IPS-NIHi7 (cell line): ENCODE data around the gene FAM151A.
A peak's percentile ranks its signal among the peaks of the same experiment; 100 is the strongest.
"Not testable (repeated sequence)": the region's sequence is repeated elsewhere in the genome, so short reads cannot be mapped to it uniquely, and the experiment has no call there.

Experiments
- DNase-seq: peaks from one replicate; pipeline ENCODE4 v3.0.0; 2012; ENCODE audit warnings: mixed read lengths; ENCODE audit errors: extremely low spot score

Gene FAM151A

GRCh38 chr1:54636461-54637446, 13.4 kb upstream of the FAM151A start:
- DNase-seq, result not testable (repeated sequence)

GRCh38 chr1:54635804-54636203, 12.5 kb upstream of the FAM151A start:
- not testable (repeated sequence) for DNase-seq

GRCh38 chr1:54627196-54627595, 3.9 kb upstream of the FAM151A start:
- DNase-seq, result no peak

- no peak for DNase-seq
Measured at GRCh38 chr1:54624466-54625464, 1.4 kb upstream of the FAM151A start.

GRCh38 chr1:54619749-54620148, 3.6 kb downstream of the FAM151A start:
- no peak for DNase-seq

- no peak for DNase-seq
Measured at GRCh38 chr1:54615531-54616279, 7.6 kb downstream of the FAM151A start.

- no peak for DNase-seq
Measured at GRCh38 chr1:54614563-54614962, 8.8 kb downstream of the FAM151A start.

- DNase-seq, result no peak
Measured at GRCh38 chr1:54614024-54614423, 9.3 kb downstream of the FAM151A start.

- no peak for DNase-seq
Measured at GRCh38 chr1:54611621-54612020, 11.7 kb downstream of the FAM151A start.

- no peak for DNase-seq
Measured at GRCh38 chr1:54610601-54611580, 12.4 kb downstream of the FAM151A start.

GRCh38 chr1:54610048-54610447, 13.3 kb downstream of the FAM151A start:
- DNase-seq, result peak; percentile 54

GRCh38 chr1:54609301-54609921, 13.9 kb downstream of the FAM151A start:
- no peak for DNase-seq

GRCh38 chr1:54608566-54609230, 14.6 kb downstream of the FAM151A start:
- DNase-seq, result no peak

- DNase-seq, result no peak
Measured at GRCh38 chr1:54607821-54608565, 15.3 kb downstream of the FAM151A start.

GRCh38 chr1:54606990-54607325, 16.4 kb downstream of the FAM151A start:
- DNase-seq, result no peak

- no peak for DNase-seq
Measured at GRCh38 chr1:54606096-54606989, 17.0 kb downstream of the FAM151A start.

- DNase-seq, result no peak
Measured at GRCh38 chr1:54604572-54605370, 18.6 kb downstream of the FAM151A start.
